ENCODE results near the gene ABHD8. TPM values are rescaled to one million over a fixed set of nuclear protein-coding genes. Genes with fewer than 3 reads are reported as not detected.

The ABHD8 gene
- total RNA-seq, 2 donors from 2014 or later = 6.5 to 6.8 TPM

DNA sequence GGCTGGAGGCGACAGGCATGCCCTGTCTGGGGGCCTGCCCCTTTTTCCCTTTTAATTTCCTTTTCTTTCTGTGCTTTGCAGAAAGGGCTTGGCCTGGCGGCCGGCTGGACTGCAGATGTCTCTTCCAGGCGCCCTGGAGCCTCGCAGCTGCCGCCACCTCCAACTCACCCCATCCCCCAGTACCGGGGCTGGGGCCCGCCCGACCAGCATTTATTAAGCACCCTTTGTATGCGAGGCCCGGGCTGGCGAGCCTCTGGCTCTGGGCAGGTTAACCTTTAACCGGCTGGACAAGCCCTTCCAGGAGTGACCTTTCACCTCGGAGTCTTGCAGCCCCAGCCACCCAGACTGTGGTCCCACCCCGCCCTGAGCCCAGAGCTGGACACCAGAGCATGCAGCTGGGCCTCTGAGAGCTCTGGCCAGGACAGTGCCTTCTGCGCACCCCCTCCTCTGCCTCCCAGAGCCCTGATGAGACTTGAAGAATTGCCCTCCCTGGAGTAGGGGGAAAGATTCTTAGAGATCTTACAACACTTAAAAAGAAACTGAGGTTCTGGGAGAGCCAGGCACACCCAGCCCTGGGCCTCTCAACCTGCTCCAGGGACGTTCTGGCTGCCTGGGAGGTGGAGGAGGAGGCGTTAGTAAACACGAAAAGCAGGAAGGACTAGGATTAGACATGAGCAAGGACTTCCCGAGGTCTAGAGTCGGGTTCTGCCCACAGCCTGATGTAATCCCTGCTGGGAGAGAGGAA lies 56.4 kb downstream of the ABHD8 start:
- Mint-ChIP-seq H3K36me3 (no peaks in the 10 kb centered on the region), H3K27ac (peak overlapping the region in 1 of 2 donors; percentile 34), H3K4me3 (peak overlapping the region; percentile 70), H3K4me1 (ENCODE audit: low read depth in 2 of 2) (peaks cover 6% of the 10 kb centered on the region in 2 donors), H3K27me3 (no peaks in the 10 kb centered on the region), H3K9me3 (no peaks in the 10 kb centered on the region)
- DNase-seq (ENCODE audit: low spot score) (no peak), ATAC-seq (no peak)

DNA sequence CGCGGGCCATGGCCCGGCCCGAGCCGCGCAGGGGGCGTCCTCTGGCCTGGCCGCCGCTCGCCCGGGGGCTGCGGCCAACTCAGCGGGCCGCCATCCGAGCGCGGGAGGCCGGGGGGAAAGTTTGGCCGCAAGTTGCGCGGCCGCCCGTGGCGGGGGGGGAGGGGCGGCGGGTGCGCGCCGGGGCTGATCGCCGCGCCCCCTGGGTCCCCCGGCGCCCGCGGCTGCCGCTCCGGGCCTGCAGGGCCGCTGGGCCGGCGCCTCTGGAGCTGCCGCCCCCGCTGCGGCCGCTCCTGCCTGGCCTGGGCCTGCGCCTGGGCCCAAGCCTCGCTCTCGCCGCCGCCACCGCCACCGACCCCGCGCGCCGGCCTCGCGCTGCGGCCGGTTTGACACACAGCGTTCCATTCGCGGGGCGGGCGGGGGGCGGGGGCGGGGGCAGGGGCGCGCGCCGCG lies 57.7 kb downstream of the ABHD8 start, which contains the start of gene NR2F6:
Gene NR2F6, minus strand, starts transcription at position 385 of the 450 bp plus-strand sequence. CDS start 699 bp downstream, outside the sequence.
- no peak for DNase-seq (ENCODE audit: low spot score)
- peak within 1 kb of the TSS; percentile 70 for H3K4me3 Mint-ChIP-seq
- no peaks in the 10 kb centered on the region for H3K27me3 Mint-ChIP-seq
- H3K4me1 Mint-ChIP-seq (ENCODE audit: low read depth in 2 of 2) = peaks cover 6% of the 10 kb centered on the region in 2 donors
- no peaks in the 10 kb centered on the region for H3K9me3 Mint-ChIP-seq
- peak in 1 of 2 donors; percentile 22 for ATAC-seq
- peak within 1 kb of the TSS; percentile 34 to 50 for H3K27ac Mint-ChIP-seq
- H3K36me3 Mint-ChIP-seq = no peaks in the 10 kb centered on the region

DNA sequence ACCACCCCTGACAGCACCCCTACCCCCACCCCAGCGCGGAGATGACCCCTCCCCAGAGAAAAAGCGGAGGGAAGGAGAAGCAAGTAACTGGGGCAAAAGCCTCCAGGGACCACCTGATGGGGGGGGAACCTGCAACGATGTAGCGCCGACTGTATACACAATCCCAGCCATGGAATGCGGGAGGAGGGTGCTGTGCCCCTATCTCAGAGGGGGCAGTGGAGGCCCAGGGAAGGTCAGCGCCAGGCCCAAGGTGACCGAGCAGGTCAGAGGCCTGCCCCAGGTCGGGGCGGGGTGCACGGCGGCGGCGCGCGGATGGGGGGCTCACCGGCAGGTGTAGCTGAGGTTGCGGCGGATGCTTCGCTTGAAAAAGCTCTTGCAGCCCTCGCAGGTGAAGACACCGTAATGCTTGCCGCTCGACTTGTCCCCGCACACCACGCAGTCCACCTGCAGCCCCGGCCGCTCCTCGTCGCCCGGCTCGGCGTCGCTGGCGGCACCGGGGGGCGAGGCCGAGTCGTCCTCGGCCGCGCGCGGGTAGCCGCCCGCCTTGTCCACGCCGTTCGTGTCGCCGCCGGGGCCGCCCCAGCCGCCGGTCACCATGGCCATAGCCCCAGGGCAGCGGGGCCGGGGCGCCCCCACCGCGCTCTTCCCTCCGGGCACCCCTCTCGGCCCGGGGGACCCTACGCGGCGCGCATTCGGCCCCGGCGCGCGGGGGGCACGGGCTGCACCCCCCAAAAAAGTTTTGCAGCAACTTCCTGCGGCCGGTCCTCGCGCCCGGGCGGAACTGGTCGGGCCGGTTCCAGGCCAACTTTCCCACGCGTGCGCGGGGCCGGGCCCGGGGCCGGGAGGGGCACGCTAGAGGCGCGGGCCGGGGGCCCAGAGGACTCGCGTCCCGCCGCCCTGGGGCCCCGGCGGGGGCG lies 58.3 kb downstream of the ABHD8 start:
- DNase-seq (ENCODE audit: low spot score) (no peak), ATAC-seq (no peak)
- Mint-ChIP-seq H3K4me1 (ENCODE audit: low read depth in 2 of 2) (peaks cover 6% of the 10 kb centered on the region in 2 donors), H3K27ac (no peak overlapping the region), H3K4me3 (peak overlapping the region; percentile 42), H3K9me3 (no peaks in the 10 kb centered on the region), H3K27me3 (no peaks in the 10 kb centered on the region), H3K36me3 (no peaks in the 10 kb centered on the region)

DNA sequence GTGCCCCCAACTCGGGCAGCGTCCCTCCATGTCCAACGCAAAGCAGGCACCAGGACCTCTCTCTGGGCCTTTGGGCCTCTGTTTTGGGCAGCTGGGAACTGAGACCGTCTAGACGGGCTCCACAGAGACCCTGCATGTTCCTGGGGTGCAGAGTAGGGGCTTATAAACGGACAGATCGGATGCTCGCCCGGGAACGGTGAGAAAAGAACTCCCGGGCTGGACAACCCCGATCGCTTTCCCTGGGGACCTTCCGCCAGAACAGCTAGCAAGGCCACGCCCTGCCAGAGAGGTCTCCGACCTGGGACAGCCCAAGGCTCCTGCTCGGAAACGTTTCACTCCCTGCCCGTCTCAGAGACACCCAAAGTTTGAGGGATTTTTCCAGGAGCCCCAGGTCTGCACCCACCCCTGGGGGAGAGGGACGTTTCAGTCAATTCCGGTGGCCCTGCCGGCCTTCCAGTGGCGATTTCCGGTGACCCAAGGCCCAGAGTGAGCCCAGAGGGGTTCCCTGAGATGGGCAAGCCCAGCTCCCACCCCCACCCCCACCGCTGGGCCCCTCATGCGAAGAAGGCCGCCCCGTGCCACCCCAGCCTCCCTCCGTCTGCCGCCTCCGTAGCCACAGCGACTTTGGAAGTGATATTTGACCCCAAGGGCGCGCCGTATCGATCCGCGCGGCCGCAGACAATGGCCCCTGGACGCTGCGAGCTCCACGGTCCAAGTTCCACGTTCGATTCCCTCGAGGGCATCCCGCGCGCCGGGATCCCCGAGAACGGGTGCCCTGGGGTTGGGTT lies 59.2 kb downstream of the ABHD8 start:
- H3K27me3 Mint-ChIP-seq = no peaks in the 10 kb centered on the region
- H3K36me3 Mint-ChIP-seq = no peaks in the 10 kb centered on the region
- no peaks in the 10 kb centered on the region for H3K9me3 Mint-ChIP-seq
- peak overlapping the region; percentile 42 for H3K4me3 Mint-ChIP-seq
- no peak for ATAC-seq
- H3K27ac Mint-ChIP-seq = no peak overlapping the region
- DNase-seq (ENCODE audit: low spot score) = no peak
- peaks cover 6% of the 10 kb centered on the region in 2 donors for H3K4me1 Mint-ChIP-seq (ENCODE audit: low read depth in 2 of 2)

DNA sequence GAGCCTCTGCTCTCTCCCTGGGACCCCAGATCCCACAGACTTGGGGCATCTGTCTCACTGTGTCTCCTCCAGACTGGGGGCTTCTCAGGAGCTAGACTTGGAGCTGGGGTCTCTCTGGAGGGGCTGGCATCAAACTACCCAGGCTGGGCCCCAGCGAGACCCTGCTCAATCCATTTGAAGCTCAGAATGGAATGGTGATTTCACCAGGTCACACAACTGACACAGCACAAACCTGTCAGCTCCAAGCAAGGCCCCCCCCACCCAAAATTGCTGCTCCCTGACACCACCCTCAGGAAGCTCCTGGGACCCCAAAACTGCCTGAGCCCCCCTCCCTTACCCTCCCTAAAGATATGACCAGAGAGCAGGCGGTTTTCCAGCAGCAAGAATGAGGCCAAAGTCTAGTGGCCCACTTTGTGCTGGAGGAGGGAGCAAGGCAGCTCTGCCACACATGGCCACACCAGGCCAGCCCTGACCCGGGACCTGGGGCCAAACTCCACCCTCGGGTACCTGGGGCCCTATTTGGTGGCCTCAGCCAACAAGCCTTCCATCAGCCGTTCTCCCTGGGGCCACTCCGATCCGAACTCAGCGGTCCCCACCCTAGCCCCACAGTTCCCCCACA lies 59.9 kb downstream of the ABHD8 start:
- no peak for ATAC-seq
- Mint-ChIP-seq H3K4me3 (peak overlapping the region; percentile 10), H3K27ac (no peak overlapping the region), H3K4me1 (ENCODE audit: low read depth in 2 of 2) (peaks cover 6% of the 10 kb centered on the region in 2 donors), H3K36me3 (no peaks in the 10 kb centered on the region), H3K9me3 (no peaks in the 10 kb centered on the region), H3K27me3 (no peaks in the 10 kb centered on the region)
- no peak for DNase-seq (ENCODE audit: low spot score)

DNA sequence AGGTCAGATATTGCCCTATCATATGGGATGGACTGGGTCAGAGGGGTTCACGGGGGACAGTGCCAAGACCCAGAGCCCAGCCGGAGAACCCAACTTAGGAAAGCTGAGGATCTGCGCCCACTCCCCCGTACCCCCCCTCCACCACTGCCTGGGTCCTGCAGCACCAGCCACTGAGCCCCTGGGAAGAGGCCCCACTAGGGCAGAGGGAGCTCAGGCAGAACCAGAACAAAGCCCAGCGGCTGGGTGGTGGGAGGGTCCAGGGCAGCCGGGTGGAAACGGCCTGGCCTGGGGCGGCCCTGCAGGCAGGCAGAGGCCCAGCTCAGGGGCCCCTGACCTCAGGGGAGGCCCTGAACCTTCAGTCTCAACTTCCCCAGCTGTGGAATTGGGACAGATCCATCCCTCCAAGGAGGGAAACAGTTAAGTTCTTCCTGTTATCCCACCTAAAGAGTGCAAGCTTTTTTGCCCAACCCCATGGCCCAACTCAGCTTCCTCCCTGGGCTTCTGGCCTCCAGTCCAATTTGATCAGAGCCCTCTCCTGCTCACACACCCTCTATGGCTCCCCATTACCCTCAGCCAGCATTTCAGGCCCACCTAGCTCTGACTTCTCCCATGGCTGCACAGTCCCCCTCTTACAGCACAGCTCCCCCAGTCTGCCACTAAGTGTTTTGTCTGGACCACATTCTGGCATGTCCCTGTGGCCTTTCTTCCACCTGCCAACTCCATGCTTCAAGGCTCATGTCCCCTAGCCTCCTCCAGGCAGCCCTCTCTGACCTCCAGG lies 60.6 kb downstream of the ABHD8 start:
- ATAC-seq (no peak), DNase-seq (ENCODE audit: low spot score) (no peak)
- Mint-ChIP-seq H3K36me3 (no peaks in the 10 kb centered on the region), H3K9me3 (no peaks in the 10 kb centered on the region), H3K4me3 (no peak overlapping the region), H3K27ac (no peak overlapping the region), H3K4me1 (ENCODE audit: low read depth in 2 of 2) (peaks cover 6% of the 10 kb centered on the region in 2 donors), H3K27me3 (no peaks in the 10 kb centered on the region)

Other genes with a start within 250 kb of the ABHD8 start
- gene HAUS8, start 228.0 kb downstream of the ABHD8 start, total RNA-seq = 10 to 100 TPM; 25.6 to 46.1 TPM
- gene MYO9B, start 227.6 kb downstream of the ABHD8 start, total RNA-seq = 100 to 1,000 TPM; 251 to 283 TPM
- gene USE1, start 88.1 kb downstream of the ABHD8 start, total RNA-seq = 10 to 100 TPM; 25.9 to 28.7 TPM
- gene OCEL1, start 77.2 kb downstream of the ABHD8 start, total RNA-seq = 10 to 100 TPM; 14.7 to 31.9 TPM
- gene NR2F6, start 57.5 kb downstream of the ABHD8 start, total RNA-seq = 10 to 100 TPM in 1 of 2 donors, 1 to 10 TPM in 1; 2.7 to 12.2 TPM
- not detected for gene USHBP1, start 38.7 kb downstream of the ABHD8 start, total RNA-seq
- 100 to 1,000 TPM in 1 of 2 donors, 10 to 100 TPM in 1; 90.1 to 143 TPM for gene BABAM1, start 36.0 kb downstream of the ABHD8 start, total RNA-seq
- gene ANKLE1, start 21.5 kb downstream of the ABHD8 start, total RNA-seq = 10 to 100 TPM in 1 of 2 donors, 1 to 10 TPM in 1; 2.0 to 34.6 TPM
- 100 to 1,000 TPM in 1 of 2 donors, 10 to 100 TPM in 1; 61.4 to 106 TPM for gene MRPL34, start 2.4 kb upstream of the ABHD8 start, total RNA-seq
- gene DDA1, start 6.1 kb upstream of the ABHD8 start, total RNA-seq = 10 to 100 TPM; 57.7 to 68.3 TPM
- 1 to 10 TPM; 5.5 to 7.0 TPM for gene ANO8, start 31.4 kb upstream of the ABHD8 start, total RNA-seq
- gene GTPBP3, start 34.1 kb upstream of the ABHD8 start, total RNA-seq = 10 to 100 TPM; 31.6 to 72.5 TPM
- gene PLVAP, start 73.9 kb upstream of the ABHD8 start, total RNA-seq = under 1 TPM in 1 of 2 donors, not detected in 1; 0.59 TPM
- 1 to 10 TPM; 4.4 to 6.6 TPM for gene CCDC194, start 90.8 kb upstream of the ABHD8 start, total RNA-seq
- 100 to 1,000 TPM; 150 to 282 TPM for gene BST2, start 102.2 kb upstream of the ABHD8 start, total RNA-seq
- 10 to 100 TPM; 37.0 to 45.9 TPM for gene MVB12A, start 116.6 kb upstream of the ABHD8 start, total RNA-seq
- not detected for gene TMEM221, start 145.2 kb upstream of the ABHD8 start, total RNA-seq
- not detected for gene NXNL1, start 157.5 kb upstream of the ABHD8 start, total RNA-seq
- gene SLC27A1, start 167.1 kb upstream of the ABHD8 start, total RNA-seq = 1 to 10 TPM; 2.2 to 6.0 TPM
- gene PGLS, start 208.2 kb upstream of the ABHD8 start, total RNA-seq = 10 to 100 TPM; 42.8 to 64.6 TPM

Data from natural killer cell treated with Interleukin-12 subunit alpha and Interleukin-12 subunit beta and Interleukin-15 and Interleukin-18, amount 100 ng/mL, for 72 hours (primary cell).